GM21526 (cell line): ENCODE results near the gene TRAP1.

Experiments
- ATAC-seq: cut with Tn5 transposase; IDR thresholded peaks from one replicate; pipeline ENCODE4 v1.9.1; 2021; ENCODE audit warnings: moderate library complexity; ENCODE audit not compliant: unreplicated experiment, low FRiP score

TRAP1 gene

GRCh38 chr16:3717235-3718018, at the start of gene TRAP1:
Gene TRAP1 (minus strand): TSS chr16:3717524. CDS start chr16:3717508, 16 bp downstream.
- peak; percentile 76 for ATAC-seq

GRCh38 chr16:3766177-3766576, 48.9 kb upstream of the TRAP1 start:
- ATAC-seq, result no peak

GRCh38 chr16:3764409-3764808, 47.1 kb upstream of the TRAP1 start:
- no peak for ATAC-seq

GRCh38 chr16:3762107-3762750, 44.9 kb upstream of the TRAP1 start:
- ATAC-seq, result no peak

GRCh38 chr16:3761375-3762106, 44.2 kb upstream of the TRAP1 start:
- no peak for ATAC-seq

- ATAC-seq, result no peak
These were observed 43.2 kb upstream of the TRAP1 start for GRCh38 chr16:3760518-3760917.

GRCh38 chr16:3759736-3760135, 42.4 kb upstream of the TRAP1 start:
- no peak for ATAC-seq

- ATAC-seq, result no peak
These were observed 38.8 kb upstream of the TRAP1 start for GRCh38 chr16:3756113-3756512.

GRCh38 chr16:3755249-3755648, 37.9 kb upstream of the TRAP1 start:
- ATAC-seq, result no peak

- ATAC-seq, result no peak
These were observed 37.4 kb upstream of the TRAP1 start for GRCh38 chr16:3754772-3755171.

GRCh38 chr16:3754081-3754703, 36.9 kb upstream of the TRAP1 start:
- no peak for ATAC-seq

GRCh38 chr16:3752984-3753383, 35.7 kb upstream of the TRAP1 start:
- no peak for ATAC-seq

- ATAC-seq, result no peak
These were observed 34.6 kb upstream of the TRAP1 start for GRCh38 chr16:3751878-3752277.

GRCh38 chr16:3748307-3748706, 31.0 kb upstream of the TRAP1 start:
- no peak for ATAC-seq

- no peak for ATAC-seq
These were observed 28.5 kb upstream of the TRAP1 start for GRCh38 chr16:3745751-3746355.

- ATAC-seq, result no peak
These were observed 26.7 kb upstream of the TRAP1 start for GRCh38 chr16:3744018-3744417.

- ATAC-seq, result no peak
These were observed 23.6 kb upstream of the TRAP1 start for GRCh38 chr16:3740934-3741333.

- no peak for ATAC-seq
These were observed 22.9 kb upstream of the TRAP1 start for GRCh38 chr16:3740186-3740585.

- no peak for ATAC-seq
These were observed 22.3 kb upstream of the TRAP1 start for GRCh38 chr16:3739636-3740035.

- no peak for ATAC-seq
These were observed 21.2 kb upstream of the TRAP1 start for GRCh38 chr16:3738541-3738940.

- no peak for ATAC-seq
These were observed 20.8 kb upstream of the TRAP1 start for GRCh38 chr16:3738128-3738527.
